Muscle of leg (tissue), 11 donors: ENCODE measurements around the gene SLC22A3. TPM values are rescaled to one million over a fixed set of nuclear protein-coding genes. Genes with fewer than 3 reads are reported as not detected.
"Not testable (repeated sequence)": the region's sequence is repeated elsewhere in the genome, so short reads cannot be mapped to it uniquely, and the experiment has no call there.

ENCODE experiments used
- DNase-seq: peaks from one replicate; pipeline ENCODE4 v3.0.0; 2013
- H3K27ac ChIP-seq: one replicate; pipeline ENCODE4 v1.5.1; 2013; ENCODE audit warnings: mild to moderate bottlenecking, low read length, control low read depth
- H3K27me3 ChIP-seq: one replicate; pipeline ENCODE4 v1.6.1; 2013; ENCODE audit warnings: low read length; ENCODE audit not compliant: control insufficient read depth, insufficient read depth
- H3K36me3 ChIP-seq: one replicate; pipeline ENCODE4 v1.6.1; 2013; ENCODE audit warnings: low read length; ENCODE audit not compliant: control insufficient read depth, insufficient read depth
- H3K4me1 ChIP-seq: one replicate; pipeline ENCODE4 v1.6.1; 2013; ENCODE audit warnings: low read length; ENCODE audit not compliant: control insufficient read depth, insufficient read depth
- H3K4me3 ChIP-seq: one replicate; pipeline ENCODE4 v1.5.1; 2013; ENCODE audit warnings: low read length, control low read depth
- H3K9me3 ChIP-seq: replicated peaks from 2 replicates; pipeline ENCODE4 v1.6.1; 2013; ENCODE audit warnings: low read depth, low read length; ENCODE audit not compliant: control insufficient read depth
- WGBS: methylation state at CpG from one replicate; pipeline ENCODE4 v1.1.5; 2013; ENCODE audit warnings: missing lambda C conversion rate; ENCODE audit not compliant: insufficient coverage; 5-methylcytosine and 5-hydroxymethylcytosine counted together
- polyA plus RNA-seq, 8 donors: library from polyadenylated mRNA; unstranded; fragments of 120-200 nt; gene quantifications; one replicate each; pipeline versions ENCODE4 v1.2.1 to v1.2.3, GENCODE V29; 2013; ENCODE audit warnings: inconsistent platforms in 1 of 8, low replicate concordance in 1 of 8; ENCODE audit not compliant: insufficient read length in 8 of 8, insufficient read depth in 1 of 8
- total RNA-seq: library from RNA; stranded (reverse); fragments of 120-200 nt; gene quantifications from one replicate; pipeline ENCODE4 v1.2.4, GENCODE V29; 2013

Gene SLC22A3
- total and polyA plus RNA-seq, 9 donors, result 7.7 to 13.9 (median 9.6) TPM

DNA sequence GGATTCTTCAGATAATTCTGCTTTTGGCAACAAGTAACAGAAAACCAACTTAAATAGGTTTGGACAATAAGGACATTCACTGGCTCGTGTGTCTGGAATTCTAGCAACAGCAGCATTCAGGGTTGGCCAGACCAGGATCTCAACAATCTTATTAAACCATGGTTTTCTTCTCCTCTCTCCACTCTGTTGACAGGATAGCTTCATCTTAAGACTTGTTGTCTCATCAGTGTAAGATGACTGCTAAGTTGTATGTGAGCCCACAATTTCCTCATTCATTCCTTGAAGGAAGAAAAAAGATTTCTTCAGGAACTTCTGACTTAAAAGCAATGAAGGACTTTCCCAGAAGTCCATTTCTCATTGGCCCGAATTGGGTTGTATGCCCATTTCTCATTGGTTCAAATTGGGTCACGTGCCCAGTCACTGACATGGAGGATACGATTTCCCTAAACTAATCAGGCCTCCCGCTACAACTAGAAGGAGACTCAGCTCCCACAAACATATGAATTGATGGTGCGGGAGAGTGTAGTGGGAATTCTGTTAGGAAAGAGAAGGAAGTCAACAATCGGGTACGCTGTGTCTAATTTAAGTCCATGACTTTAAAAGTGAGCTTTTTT lies 83.7 kb downstream of the SLC22A3 start:
- no peak overlapping the region for H3K4me3 ChIP-seq
- no peaks in the 10 kb centered on the region for H3K36me3 ChIP-seq
- no peaks in the 10 kb centered on the region for H3K9me3 ChIP-seq
- H3K4me1 ChIP-seq, result peaks cover 34% of the 10 kb centered on the region
- H3K27ac ChIP-seq, result peak overlapping the region; percentile 69
- WGBS, result 44% methylated on average over 3 of the region's 8 CpGs
- no peaks in the 10 kb centered on the region for H3K27me3 ChIP-seq
- peak; percentile 92 for DNase-seq

- no peak overlapping the region for H3K27ac ChIP-seq
- H3K27me3 ChIP-seq, result no peaks in the 10 kb centered on the region
- no peaks in the 10 kb centered on the region for H3K9me3 ChIP-seq
- WGBS, result 88% methylated on average over 4 of the region's 4 CpGs
- no peak overlapping the region for H3K4me3 ChIP-seq
- DNase-seq, result no peak
- H3K4me1 ChIP-seq, result peaks cover 8% of the 10 kb centered on the region
- H3K36me3 ChIP-seq, result no peaks in the 10 kb centered on the region
Measured at GRCh38 chr6:160435935-160436334, 87.8 kb downstream of the SLC22A3 start.

- Histone ChIP-seq H3K4me1 (peaks cover under 1% of the 10 kb centered on the region), H3K4me3 (no peak overlapping the region), H3K9me3 (no peaks in the 10 kb centered on the region), H3K36me3 (no peaks in the 10 kb centered on the region), H3K27ac (no peak overlapping the region), H3K27me3 (no peaks in the 10 kb centered on the region)
- no peak for DNase-seq
- 58% methylated on average over 2 of the region's 5 CpGs for WGBS
Measured at GRCh38 chr6:160437154-160437553, 89.0 kb downstream of the SLC22A3 start.

- Histone ChIP-seq H3K27ac (no peak overlapping the region), H3K36me3 (no peaks in the 10 kb centered on the region), H3K4me3 (no peak overlapping the region), H3K4me1 (no peaks in the 10 kb centered on the region), H3K27me3 (no peaks in the 10 kb centered on the region), H3K9me3 (no peaks in the 10 kb centered on the region)
- no peak for DNase-seq
- 78% methylated on average over 4 of the region's 4 CpGs for WGBS
Measured at GRCh38 chr6:160437775-160438174, 89.6 kb downstream of the SLC22A3 start.

DNA sequence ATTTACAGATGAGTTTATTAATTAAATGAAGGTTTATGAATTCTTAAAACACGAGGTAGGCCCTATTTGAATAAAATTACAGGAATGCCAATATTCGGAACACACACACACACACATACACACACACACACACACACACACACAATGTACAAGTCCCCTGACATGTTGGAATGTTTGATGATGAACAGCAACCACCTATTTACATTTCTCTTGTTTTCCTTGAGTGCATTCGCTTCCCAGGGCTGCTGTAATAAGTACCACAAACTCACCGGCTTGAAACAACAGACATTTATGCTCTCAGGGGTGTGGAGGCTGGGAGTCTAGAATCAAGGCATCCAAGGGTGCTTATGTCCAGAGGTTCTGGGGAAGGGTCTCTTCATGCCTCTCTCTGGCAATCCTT lies 90.3 kb downstream of the SLC22A3 start:
- no peaks in the 10 kb centered on the region for H3K9me3 ChIP-seq
- no peaks in the 10 kb centered on the region for H3K36me3 ChIP-seq
- H3K27me3 ChIP-seq, result no peaks in the 10 kb centered on the region
- no peak overlapping the region for H3K4me3 ChIP-seq
- no peaks in the 10 kb centered on the region for H3K4me1 ChIP-seq
- DNase-seq, result no peak
- 80% methylated on average over 1 of the region's 4 CpGs for WGBS
- no peak overlapping the region for H3K27ac ChIP-seq

GRCh38 chr6:160439751-160440150 lies 91.6 kb downstream of the SLC22A3 start:
- DNase-seq, result peak; percentile 62
- H3K4me1 ChIP-seq, result no peaks in the 10 kb centered on the region
- no peak overlapping the region for H3K27ac ChIP-seq
- no peak overlapping the region for H3K4me3 ChIP-seq
- H3K27me3 ChIP-seq, result no peaks in the 10 kb centered on the region
- no peaks in the 10 kb centered on the region for H3K9me3 ChIP-seq
- WGBS, result 57% methylated on average over 1 of the region's 5 CpGs
- H3K36me3 ChIP-seq, result no peaks in the 10 kb centered on the region

- no peak for DNase-seq
- Histone ChIP-seq H3K27me3 (no peaks in the 10 kb centered on the region), H3K4me3 (no peak overlapping the region), H3K27ac (no peak overlapping the region), H3K4me1 (no peaks in the 10 kb centered on the region), H3K9me3 (no peaks in the 10 kb centered on the region), H3K36me3 (peaks cover 5% of the 10 kb centered on the region)
- 53% methylated on average over 4 of the region's 5 CpGs for WGBS
Measured at GRCh38 chr6:160442151-160442550, 94.0 kb downstream of the SLC22A3 start.

DNA sequence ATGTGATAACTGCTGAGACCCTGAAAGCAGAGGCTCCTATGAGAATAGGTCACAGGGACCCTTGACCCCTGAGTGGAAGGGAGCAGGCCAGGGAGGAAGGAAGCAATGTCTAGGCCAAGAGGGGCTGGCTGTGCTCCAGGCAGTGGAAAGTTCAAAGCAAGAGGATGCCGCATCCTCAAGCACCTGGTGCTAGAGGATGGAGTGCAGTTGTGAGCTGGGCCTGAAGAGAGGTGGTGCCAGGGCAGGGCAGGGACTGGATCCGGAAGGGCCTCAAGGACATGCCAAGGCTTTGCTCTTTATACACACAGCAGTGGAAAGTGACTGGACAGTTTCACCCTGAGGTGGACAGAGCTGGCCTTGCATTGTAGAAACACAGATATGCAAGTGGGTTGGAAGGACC lies 97.0 kb downstream of the SLC22A3 start:
- no peak overlapping the region for H3K27ac ChIP-seq
- 84% methylated on average over 2 of the region's 2 CpGs for WGBS
- H3K36me3 ChIP-seq, result peaks cover 5% of the 10 kb centered on the region
- H3K4me1 ChIP-seq, result no peaks in the 10 kb centered on the region
- no peak overlapping the region for H3K4me3 ChIP-seq
- no peaks in the 10 kb centered on the region for H3K27me3 ChIP-seq
- DNase-seq, result no peak
- H3K9me3 ChIP-seq, result no peaks in the 10 kb centered on the region

- H3K4me1 ChIP-seq, result no peaks in the 10 kb centered on the region
- H3K36me3 ChIP-seq, result peaks cover 6% of the 10 kb centered on the region
- H3K27me3 ChIP-seq, result no peaks in the 10 kb centered on the region
- H3K9me3 ChIP-seq, result no peaks in the 10 kb centered on the region
- no peak for DNase-seq
- no peak overlapping the region for H3K4me3 ChIP-seq
- no peak overlapping the region for H3K27ac ChIP-seq
- WGBS, result 80% methylated on average over 1 of the region's 4 CpGs
Measured at GRCh38 chr6:160447350-160447749, 99.2 kb downstream of the SLC22A3 start.

- H3K36me3 ChIP-seq, H3K9me3 ChIP-seq, DNase-seq, H3K27me3 ChIP-seq, H3K27ac ChIP-seq, H3K4me3 ChIP-seq, H3K4me1 ChIP-seq: not testable (repeated sequence)
- WGBS, result 94% methylated on average over 4 of the region's 4 CpGs
Measured at GRCh38 chr6:160449787-160450186, 101.6 kb downstream of the SLC22A3 start.

GRCh38 chr6:160450849-160451248 lies 102.7 kb downstream of the SLC22A3 start:
- Histone ChIP-seq H3K27ac (no peak overlapping the region), H3K27me3 (no peaks in the 10 kb centered on the region), H3K4me3 (no peak overlapping the region), H3K9me3 (no peaks in the 10 kb centered on the region), H3K4me1 (peaks cover 8% of the 10 kb centered on the region), H3K36me3 (peaks cover 6% of the 10 kb centered on the region)
- no peak for DNase-seq
- no CpG with 5 or more reads among the region's 5 CpGs for WGBS
